Dedifferentiated amniotic fluid mesenchymal stem cell (primary cell): ENCODE data around the gene AKAP6.
"Not testable (repeated sequence)": the region's sequence is repeated elsewhere in the genome, so short reads cannot be mapped to it uniquely, and the experiment has no call there.

ENCODE experiments used
- DNase-seq: peaks from one replicate; pipeline ENCODE4 v3.0.0-alpha.2; 2016; ENCODE audit errors: extremely low spot score

Gene AKAP6

GRCh38 chr14:32576088-32576795, 247.1 kb downstream of the AKAP6 start:
- DNase-seq: peak; percentile 80

DNA sequence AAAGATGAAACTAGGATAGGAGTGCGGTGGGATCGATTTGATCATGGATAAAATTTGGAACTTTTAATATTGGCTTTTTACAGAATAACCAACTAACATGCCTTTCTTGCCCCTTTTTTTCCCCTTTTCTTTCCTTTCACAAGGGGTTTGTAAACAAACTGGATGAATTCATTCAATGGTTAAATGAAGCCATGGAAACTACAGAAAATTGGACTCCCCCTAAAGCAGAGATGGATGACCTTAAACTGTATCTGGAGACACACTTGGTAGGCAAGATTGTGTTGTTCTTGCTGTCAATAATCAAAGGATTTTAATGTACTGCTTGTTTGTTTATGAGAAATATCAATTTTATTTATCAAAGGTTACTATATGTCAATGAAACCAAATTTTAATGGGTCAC, 247.9 kb downstream of the AKAP6 start:
- no peak for DNase-seq

GRCh38 chr14:32578181-32578580, 249.1 kb downstream of the AKAP6 start:
- no peak for DNase-seq

GRCh38 chr14:32583427-32583826, 254.3 kb downstream of the AKAP6 start:
- DNase-seq: not testable (repeated sequence)

DNA sequence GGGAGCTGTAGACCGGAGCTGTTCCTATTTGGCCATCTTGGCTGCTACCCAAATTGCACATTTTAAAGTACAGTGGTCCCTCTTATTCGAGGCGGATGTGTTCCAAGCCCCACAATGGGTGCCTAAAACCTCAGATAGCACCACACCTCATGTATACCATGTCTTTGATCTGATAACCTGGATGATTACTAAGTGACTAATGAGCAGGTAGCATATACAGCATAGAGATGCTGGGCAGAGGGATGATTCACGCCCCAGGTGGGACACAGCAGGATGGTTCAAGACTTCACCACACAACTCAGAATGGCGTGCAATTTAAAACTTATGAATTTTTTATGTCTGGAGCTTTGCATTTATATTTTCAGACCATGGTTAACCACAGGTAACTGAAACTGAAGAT, 255.0 kb downstream of the AKAP6 start:
- DNase-seq: no peak

- DNase-seq: no peak
Observed at GRCh38 chr14:32587461-32587860, 258.4 kb downstream of the AKAP6 start.

GRCh38 chr14:32588448-32589320, 259.6 kb downstream of the AKAP6 start:
- no peak for DNase-seq

DNA sequence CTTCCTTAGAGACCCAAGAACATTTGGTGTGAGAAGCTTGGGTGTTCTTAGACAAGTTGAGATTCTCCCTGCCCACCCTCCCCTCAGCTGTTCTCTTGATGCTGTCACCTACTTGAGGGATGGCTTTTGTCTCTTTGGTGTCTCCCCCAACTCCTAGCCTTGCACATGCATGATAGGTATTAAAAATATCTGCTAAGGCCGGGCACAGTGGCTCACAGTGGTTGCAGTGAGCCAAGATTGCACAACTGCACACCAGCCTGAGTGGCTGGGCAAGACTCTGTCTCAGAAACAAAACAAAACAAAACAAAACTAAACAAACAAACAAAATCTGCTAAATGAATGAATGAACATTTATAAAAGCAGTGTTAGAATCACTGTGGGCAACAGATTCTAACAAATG, 261.1 kb downstream of the AKAP6 start:
- no peak for DNase-seq

- DNase-seq: peak; percentile 61
Observed at GRCh38 chr14:32593290-32593942, 264.3 kb downstream of the AKAP6 start.

- DNase-seq: peak; percentile 63
Observed at GRCh38 chr14:32594766-32595165, 265.7 kb downstream of the AKAP6 start.

DNA sequence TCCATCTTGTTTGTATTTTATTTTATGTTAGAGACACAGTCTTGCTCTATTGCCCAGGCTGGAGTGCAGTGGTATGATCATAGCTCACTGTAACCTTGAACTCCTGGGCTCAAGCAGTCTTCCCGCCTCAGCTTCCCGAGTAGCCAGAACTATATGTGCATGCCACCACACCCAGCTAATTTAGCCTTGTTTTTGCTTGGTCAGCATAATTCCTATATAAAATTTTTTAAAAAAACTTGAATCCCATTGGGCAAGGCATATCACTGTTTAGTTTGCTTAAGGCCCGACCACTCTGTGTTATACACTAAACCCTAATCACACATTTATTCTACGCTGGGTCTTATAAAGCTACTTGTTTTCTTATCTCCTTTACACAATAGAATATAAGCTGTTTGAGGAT, 266.4 kb downstream of the AKAP6 start:
- DNase-seq: no peak

DNA sequence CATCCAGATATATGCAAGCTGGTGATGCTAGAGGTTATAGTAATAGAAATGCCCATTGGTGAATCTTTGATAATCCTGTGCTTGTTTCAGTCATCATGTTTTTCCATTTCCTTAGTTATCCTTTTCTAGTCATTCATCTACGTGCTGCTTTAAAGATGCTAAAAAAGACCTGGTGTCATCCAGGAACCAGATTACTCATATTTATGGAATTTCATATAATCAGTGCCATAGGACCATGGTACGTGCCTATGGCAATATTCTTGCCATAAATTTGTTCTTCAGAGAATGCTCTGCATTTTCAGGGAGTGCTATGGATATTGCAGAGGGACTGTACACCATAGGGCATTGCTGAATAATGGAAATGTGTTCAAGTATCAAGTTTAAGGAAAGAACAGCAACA, 267.3 kb downstream of the AKAP6 start:
- no peak for DNase-seq

- no peak for DNase-seq
Observed at GRCh38 chr14:32597771-32598170, 268.7 kb downstream of the AKAP6 start.

- no peak for DNase-seq
Observed at GRCh38 chr14:32601069-32601468, 272.0 kb downstream of the AKAP6 start.

DNA sequence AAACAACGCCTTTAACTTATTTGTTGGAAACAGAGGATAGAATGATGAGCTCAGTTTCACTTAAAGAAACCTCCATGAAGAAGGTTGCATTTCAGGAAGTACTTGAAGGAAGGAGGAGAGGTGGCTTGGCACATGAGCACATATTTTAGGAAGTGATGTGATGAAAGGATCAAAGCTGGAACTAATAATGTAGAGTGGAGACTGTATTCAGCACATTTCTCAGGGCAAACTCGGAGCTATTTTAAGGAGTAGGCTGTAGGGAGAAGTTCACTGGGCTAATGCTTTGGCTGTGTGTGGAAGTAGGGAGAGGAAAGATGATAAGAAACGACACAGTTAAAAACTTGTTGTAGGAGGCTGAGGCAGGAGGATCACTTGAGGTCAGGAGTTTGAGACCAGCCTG, 272.8 kb downstream of the AKAP6 start:
- DNase-seq: no peak

- no peak for DNase-seq
Observed at GRCh38 chr14:32602699-32603098, 273.6 kb downstream of the AKAP6 start.

GRCh38 chr14:32603992-32604565, 275.0 kb downstream of the AKAP6 start:
- no peak for DNase-seq

DNA sequence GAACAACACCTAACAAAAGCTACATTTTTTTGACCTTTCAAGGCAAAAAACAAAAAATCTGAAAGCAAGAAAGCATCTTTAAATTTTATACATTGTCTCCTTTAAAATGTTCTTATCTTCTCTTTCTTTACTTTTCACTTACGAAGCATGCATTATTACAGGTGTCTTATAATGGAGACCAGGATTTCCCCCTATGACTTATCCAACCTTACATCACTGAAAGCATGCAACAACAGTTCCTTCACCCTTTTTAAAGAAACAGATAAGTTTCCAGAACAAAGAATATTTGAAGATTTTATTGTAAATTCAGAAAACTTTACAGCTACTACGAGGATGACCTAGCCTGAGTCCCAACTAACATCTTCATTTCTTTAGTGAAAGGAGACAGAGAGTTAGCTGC, 277.2 kb downstream of the AKAP6 start:
- DNase-seq: no peak

- DNase-seq: no peak
Observed at GRCh38 chr14:32607399-32607798, 278.3 kb downstream of the AKAP6 start.

- DNase-seq: no peak
Observed at GRCh38 chr14:32608857-32609256, 279.8 kb downstream of the AKAP6 start.

GRCh38 chr14:32609388-32609787, 280.3 kb downstream of the AKAP6 start:
- no peak for DNase-seq

GRCh38 chr14:32611752-32612151, 282.7 kb downstream of the AKAP6 start:
- DNase-seq: peak; percentile 39
